Stimulated activated CD8-positive, alpha-beta memory T cell treated with anti-CD3 and anti-CD28 coated beads, Interleukin-4, amount 100 ng/mL, for 1 hour (primary cell): Measurements from ENCODE around the gene AJAP1.

ENCODE experiments used
- DNase-seq, 2 donors: peaks; one replicate each; pipeline ENCODE4 v3.0.0-alpha.2; 2020; ENCODE audit warnings: low read depth in 2 of 2, low spot score in 1 of 2

AJAP1 gene

GRCh38 chr1:4698911-4699310, 44.5 kb downstream of the AJAP1 start:
- no peak for DNase-seq

GRCh38 chr1:4699376-4700301, 45.2 kb downstream of the AJAP1 start:
- DNase-seq: no peak

GRCh38 chr1:4700801-4701200, 46.4 kb downstream of the AJAP1 start:
- DNase-seq: no peak

- no peak for DNase-seq
Measured at GRCh38 chr1:4701276-4701675, 46.9 kb downstream of the AJAP1 start.

GRCh38 chr1:4702464-4702863, 48.1 kb downstream of the AJAP1 start:
- DNase-seq: no peak

GRCh38 chr1:4702932-4703331, 48.5 kb downstream of the AJAP1 start:
- no peak for DNase-seq

- no peak for DNase-seq
Measured at GRCh38 chr1:4703646-4704045, 49.2 kb downstream of the AJAP1 start.

GRCh38 chr1:4708840-4709507, 54.6 kb downstream of the AJAP1 start:
- DNase-seq: no peak

- no peak for DNase-seq
Measured at GRCh38 chr1:4709641-4710040, 55.2 kb downstream of the AJAP1 start.

GRCh38 chr1:4710592-4711415, 56.4 kb downstream of the AJAP1 start:
- no peak for DNase-seq

GRCh38 chr1:4711416-4712275, 57.2 kb downstream of the AJAP1 start:
- no peak for DNase-seq

- no peak for DNase-seq
Measured at GRCh38 chr1:4713669-4714068, 59.3 kb downstream of the AJAP1 start.

- no peak for DNase-seq
Measured at GRCh38 chr1:4716406-4716805, 62.0 kb downstream of the AJAP1 start.

GRCh38 chr1:4718071-4718470, 63.7 kb downstream of the AJAP1 start:
- no peak for DNase-seq

GRCh38 chr1:4723106-4723505, 68.7 kb downstream of the AJAP1 start:
- DNase-seq: no peak

GRCh38 chr1:4724001-4724400, 69.6 kb downstream of the AJAP1 start:
- DNase-seq: no peak

GRCh38 chr1:4724695-4725250, 70.4 kb downstream of the AJAP1 start:
- no peak for DNase-seq

- DNase-seq: no peak
Measured at GRCh38 chr1:4725416-4725815, 71.0 kb downstream of the AJAP1 start.

GRCh38 chr1:4726620-4727341, 72.4 kb downstream of the AJAP1 start:
- DNase-seq: no peak
